Keratinocyte (primary cell): ENCODE results near the gene CARD8. TPM values are rescaled to one million over a fixed set of nuclear protein-coding genes. Genes with fewer than 3 reads are reported as not detected.
A peak's percentile ranks its signal among the peaks of the same experiment; 100 is the strongest.

Experiments used
- DNase-seq: peaks from one replicate; pipeline ENCODE4 v3.0.0-alpha.2; 2011; ENCODE audit warnings: low read depth, missing footprints, low spot score
- FAIRE-seq: peaks from 2 replicates; lab custom pipeline; 2011; peaks lifted over from hg19 to GRCh38; lab: Jason Lieb, UNC
- H2AFZ ChIP-seq: 2 replicates; pipeline ENCODE4 v1.6.0; 2012; ENCODE audit warnings: low read length, control low read depth, inconsistent platforms; ENCODE audit not compliant: control insufficient read depth
- H3K27ac ChIP-seq: 2 replicates; pipeline ENCODE4 v1.5.1; 2011; ENCODE audit warnings: low read length; ENCODE audit not compliant: control insufficient read depth, insufficient read depth
- H3K27me3 ChIP-seq: 3 replicates; pipeline ENCODE4 v1.6.0; 2011; ENCODE audit warnings: low read length; ENCODE audit not compliant: control insufficient read depth, insufficient read depth; ENCODE audit errors: extremely low read depth
- H3K36me3 ChIP-seq, 2 experiments: 2 replicates in 1 of 2; 3 replicates in 1 of 2; pipeline ENCODE4 v1.5.1; 2011; ENCODE audit warnings: low read length in 2 of 2, mild to moderate bottlenecking in 1 of 2; ENCODE audit not compliant: control insufficient read depth in 2 of 2, insufficient read depth in 2 of 2; ENCODE audit errors: extremely low read depth in 1 of 2
- H3K4me1 ChIP-seq: 3 replicates; pipeline ENCODE4 v1.5.1; 2011; ENCODE audit warnings: low read length; ENCODE audit not compliant: control insufficient read depth, insufficient read depth; ENCODE audit errors: extremely low read depth
- H3K4me2 ChIP-seq: 3 replicates; pipeline ENCODE4 v1.6.0; 2011; ENCODE audit warnings: low read depth, low read length; ENCODE audit not compliant: control insufficient read depth, insufficient read depth; ENCODE audit errors: extremely low read depth
- H3K4me3 ChIP-seq, 3 experiments: fragments of 200-600 bp in 1 of 3; sonication (generic) in 1 of 3; 2 replicates in 2 of 3; 3 replicates in 1 of 3; pipeline ENCODE4 v1.5.1; 2011 to 2016; ENCODE audit warnings: low read length in 3 of 3, mild to moderate bottlenecking in 3 of 3, control low read depth in 2 of 3, inconsistent platforms in 1 of 3, low read depth in 1 of 3, mixed read lengths in 1 of 3, mixed run types in 1 of 3, moderate library complexity in 1 of 3; ENCODE audit not compliant: control insufficient read depth in 2 of 3, insufficient read depth in 2 of 3; ENCODE audit errors: extremely low read depth in 1 of 3
- H3K79me2 ChIP-seq: 2 replicates; pipeline ENCODE4 v1.6.0; 2012; ENCODE audit warnings: low read length; ENCODE audit not compliant: control insufficient read depth, insufficient read depth
- H3K9ac ChIP-seq: 3 replicates; pipeline ENCODE4 v1.6.0; 2011; ENCODE audit warnings: low read length; ENCODE audit not compliant: control insufficient read depth, insufficient read depth; ENCODE audit errors: extremely low read depth
- H3K9me1 ChIP-seq: 3 replicates; pipeline ENCODE4 v1.6.0; 2011; ENCODE audit warnings: low read length; ENCODE audit not compliant: control insufficient read depth, insufficient read depth; ENCODE audit errors: extremely low read depth
- H3K9me3 ChIP-seq: 2 replicates; pipeline ENCODE4 v1.5.1; 2012; ENCODE audit warnings: low read depth, low read length; ENCODE audit not compliant: control insufficient read depth
- H4K20me1 ChIP-seq: 3 replicates; pipeline ENCODE4 v1.6.0; 2011; ENCODE audit warnings: low read length; ENCODE audit not compliant: control insufficient read depth, insufficient read depth; ENCODE audit errors: extremely low read depth
- CTCF ChIP-seq, 3 experiments: IDR thresholded peaks in 1 of 3; conservative IDR thresholded peaks in 1 of 3; optimal IDR thresholded peaks in 1 of 3; 2 replicates in 2 of 3; 3 replicates in 1 of 3; pipeline versions ENCODE3 to v1.5.1; 2011; ENCODE audit warnings: low read length in 3 of 3, mild to moderate bottlenecking in 3 of 3, moderate library complexity in 2 of 3, control low read depth in 1 of 3, inconsistent platforms in 1 of 3; ENCODE audit not compliant: insufficient read depth in 2 of 3; ENCODE audit errors: extremely low read depth in 1 of 3
- EZH2 ChIP-seq: IDR thresholded peaks from one replicate; pipeline ENCODE4 v1.6.1; 2012; ENCODE audit warnings: inconsistent platforms, mild to moderate bottlenecking, low read length, moderate library complexity
- dilution Hi-C: fragments of 300-500 bp; cut with MboI; formaldehyde crosslinking; loops from one replicate; pipeline ENCODE4 v1.7.0; 2020; ENCODE audit warnings: low sequenced_read_pairs; ENCODE audit not compliant: extremely low pct_ligation_motif_present
- polyA plus RNA-seq, 5 experiments: library from polyadenylated mRNA; depleted of rRNA in 3 of 5; stranded (reverse) in 3 of 5; stranded (forward) in 1 of 5; unstranded in 1 of 5; fragments of >200 nt; gene quantifications; 1 replicate in 1 of 5; 2 replicates in 3 of 5; 3 replicates in 1 of 5; pipeline versions ENCODE4 v1.2.1 to v1.2.3, GENCODE V29; 2011 to 2012; ENCODE audit warnings: missing spikeins in 2 of 5, low read depth in 1 of 5, low replicate concordance in 1 of 5

CARD8 gene
- polyA plus RNA-seq, 1 donor (not counting 4 experiments of a cell fraction or from before 2014, with no cell fraction given), result 5.2 TPM

- Histone ChIP-seq H2AFZ (peak within 1 kb of the TSS; percentile 97), H3K4me3 (peak within 1 kb of the TSS; percentile 84 to 96 (median 92)), H3K27ac (peak within 1 kb of the TSS; percentile 82), H3K9me3 (no peaks in the 10 kb centered on the region), H3K27me3 (no peaks in the 10 kb centered on the region), H3K4me2 (peak within 1 kb of the TSS; percentile 100), H4K20me1 (no peaks in the 10 kb centered on the region), H3K9me1 (no peaks in the 10 kb centered on the region), H3K79me2 (peaks cover 38% of the 10 kb centered on the region), H3K9ac (peak within 1 kb of the TSS; percentile 89), H3K36me3 (peaks cover 3 to 8% of the 10 kb centered on the region in 2 experiments), H3K4me1 (peaks cover 12% of the 10 kb centered on the region)
- dilution Hi-C loops, result no loop called here
- DNase-seq (peak; percentile 79), FAIRE-seq (no peak)
- TF ChIP-seq EZH2, result no peak
- TF ChIP-seq CTCF (optimal IDR thresholded peaks at IDR 0.05 in 1 of 3, IDR thresholded peaks at IDR 0.05 in 1 of 3, conservative IDR thresholded peaks at IDR 0.05 in 1 of 3; ENCODE audit: extremely low read depth in 1 of 3, insufficient read depth in 2 of 3, low read length in 3 of 3), result peak in 2 of 3 experiments; percentile 1 to 7
Measured at GRCh38 chr19:48169939-48170803, 85.5 kb downstream of the CARD8 start, which contains the start of the genes LIG1 and ZSWIM9. Gene LIG1 (minus strand): TSS chr19:48170344. CDS start chr19:48165566, 4,778 bp downstream. Gene ZSWIM9 (plus strand): TSS chr19:48170680. CDS start chr19:48171803, 1,123 bp downstream.

GRCh38 chr19:48169578-48169938 lies 86.2 kb downstream of the CARD8 start:
- H3K36me3 ChIP-seq, result peaks cover 3 to 8% of the 10 kb centered on the region in 2 experiments
- H3K4me3 ChIP-seq, result peak overlapping the region; percentile 84 to 96 (median 92)
- peak overlapping the region; percentile 97 for H2AFZ ChIP-seq
- dilution Hi-C loops, result no loop called here
- TF ChIP-seq EZH2, result no peak
- no peak for TF ChIP-seq CTCF (optimal IDR thresholded peaks at IDR 0.05 in 1 of 3, IDR thresholded peaks at IDR 0.05 in 1 of 3, conservative IDR thresholded peaks at IDR 0.05 in 1 of 3; ENCODE audit: extremely low read depth in 1 of 3, insufficient read depth in 2 of 3, low read length in 3 of 3)
- H3K9me3 ChIP-seq, result no peaks in the 10 kb centered on the region
- H3K79me2 ChIP-seq, result peaks cover 38% of the 10 kb centered on the region
- no peak for FAIRE-seq
- H3K9ac ChIP-seq, result peak overlapping the region; percentile 89
- peaks cover 12% of the 10 kb centered on the region for H3K4me1 ChIP-seq
- H3K9me1 ChIP-seq, result no peaks in the 10 kb centered on the region
- peak overlapping the region; percentile 84 for H3K4me2 ChIP-seq
- H3K27me3 ChIP-seq, result no peaks in the 10 kb centered on the region
- no peaks in the 10 kb centered on the region for H4K20me1 ChIP-seq
- DNase-seq, result peak; percentile 48
- H3K27ac ChIP-seq, result peak overlapping the region; percentile 14
